K562 (cell line): Measurements from ENCODE around the gene PTBP3. TPM values are rescaled to one million over a fixed set of nuclear protein-coding genes. Genes with fewer than 3 reads are reported as not detected.

Experiments used
- BRCA1 ChIP-seq, 2 experiments: fragments of 450-650 bp in 1 of 2; sonication (generic) in 1 of 2; formaldehyde crosslinking in 1 of 2; IDR thresholded peaks; 2 replicates each; pipeline versions ENCODE4 v1.5.0 to v1.6.1; 2017 to 2020; ENCODE audit warnings: mild to moderate bottlenecking in 1 of 2, missing genetic modification reagents in 1 of 2
- CREB1 ChIP-seq, 2 experiments: sonication (generic) in 1 of 2; formaldehyde crosslinking in 1 of 2; IDR thresholded peaks; 2 replicates each; pipeline versions ENCODE4 v1.6.1 to v1.8.0; 2012 to 2022; ENCODE audit warnings: inconsistent platforms in 1 of 2, mild to moderate bottlenecking in 1 of 2, missing genetic modification reagents in 1 of 2, moderate library complexity in 1 of 2
- DACH1 ChIP-seq: fragments of 450-650 bp; IDR thresholded peaks from 2 replicates; pipeline ENCODE4 v1.6.1; 2018; ENCODE audit not compliant: partially characterized antibody
- JUND ChIP-seq, 2 experiments: IDR thresholded peaks; 2 replicates in 1 of 2; 3 replicates in 1 of 2; pipeline ENCODE4 v1.6.1; 2011; ENCODE audit warnings: borderline replicate concordance in 2 of 2, low read depth in 2 of 2, low read length in 2 of 2, improper control_type of control experiment in 1 of 2, missing biosample characterization in 1 of 2, missing genetic modification characterization in 1 of 2, missing genetic modification reagents in 1 of 2
- NR2F6 ChIP-seq: fragments of 450-650 bp; formaldehyde crosslinking; IDR thresholded peaks from 2 replicates; pipeline ENCODE4 v1.4.0; 2020; ENCODE audit warnings: mild to moderate bottlenecking
- RAD51 ChIP-seq: fragments of 450-650 bp; IDR thresholded peaks from 2 replicates; pipeline ENCODE4 v1.7.1; 2016; ENCODE audit warnings: low read depth, mild to moderate bottlenecking, borderline replicate concordance
- RBBP5 ChIP-seq: fragments of 200-600 bp; sonication (generic); IDR thresholded peaks from 2 replicates; pipeline ENCODE4 v1.6.1; 2012; ENCODE audit warnings: borderline replicate concordance, mild to moderate bottlenecking, low read length, control low read depth, inconsistent platforms; ENCODE audit not compliant: insufficient read depth, poor library complexity, severe bottlenecking
- RBM22 ChIP-seq: fragments of 200-400 bp; formaldehyde crosslinking; IDR thresholded peaks from 2 replicates; pipeline ENCODE4 v1.6.1; 2018; ENCODE audit warnings: low read length, low read depth; ENCODE audit not compliant: poor library complexity, severe bottlenecking
- SMARCA4 ChIP-seq: fragments of 450-650 bp; IDR thresholded peaks from 2 replicates; pipeline ENCODE4 v1.6.1; 2016
- TCF3 ChIP-seq: sonication (generic); formaldehyde crosslinking; IDR thresholded peaks from 2 replicates; pipeline ENCODE4 v1.4.0; 2020; ENCODE audit warnings: mild to moderate bottlenecking, missing genetic modification reagents
- TGIF2 ChIP-seq: sonication (generic); formaldehyde crosslinking; IDR thresholded peaks from 2 replicates; pipeline ENCODE4 v1.8.1; 2022; ENCODE audit warnings: mild to moderate bottlenecking, missing genetic modification reagents, moderate library complexity
- XRCC5 ChIP-seq: fragments of 200-400 bp; formaldehyde crosslinking; IDR thresholded peaks from 2 replicates; pipeline ENCODE4 v1.6.1; 2017; ENCODE audit warnings: low read depth, mild to moderate bottlenecking, low read length
- ZBTB7A ChIP-seq: IDR thresholded peaks from 2 replicates; pipeline ENCODE4 v1.6.1; 2011; ENCODE audit warnings: low read depth, mild to moderate bottlenecking, low read length, moderate library complexity, borderline replicate concordance; ENCODE audit not compliant: control insufficient read depth
- ZKSCAN1 ChIP-seq: fragments of 150-350 bp; IDR thresholded peaks from 2 replicates; pipeline ENCODE4 v1.6.1; 2016; ENCODE audit warnings: low read depth, low read length
- ZNF311 ChIP-seq: fragments of 250-450 bp; sonication (Bioruptor Pico); IDR thresholded peaks from 2 replicates; pipeline ENCODE4 v1.4.0; 2020; ENCODE audit warnings: mild to moderate bottlenecking, moderate library complexity
- polyA plus RNA-seq, 8 experiments: library from polyadenylated mRNA; depleted of rRNA in 4 of 8; stranded (reverse) in 5 of 8; unstranded in 3 of 8; fragments of >200 nt; fragmentation: Nextera tagmentation in 2 of 8; fragmentation: Illumina TruSeq in 1 of 8; extraction: Ambion mirVana in 2 of 8; extraction: Trizol in 1 of 8; gene quantifications; 2 replicates each; pipeline versions ENCODE4 v1.2.1 to v1.2.3, GENCODE V29; 2011 to 2014; ENCODE audit warnings: inconsistent platforms in 1 of 8, missing spikeins in 1 of 8
- total RNA-seq, 7 experiments: library from RNA; depleted of rRNA in 6 of 7; stranded (reverse); fragments of >200 nt in 6 of 7; fragmentation: Illumina TruSeq in 2 of 7; extraction: Trizol in 2 of 7; gene quantifications; 2 replicates each; pipeline versions ENCODE4 v1.2.1 to v1.2.3, GENCODE V29; 2011 to 2021; ENCODE audit warnings: low replicate concordance in 1 of 7
- TF ChIP-seq, protein P1 (sequence below), 2 experiments: fragments of 450-650 bp in 1 of 2; sonication (generic) in 1 of 2; formaldehyde crosslinking; conservative IDR thresholded peaks; 2 replicates each; pipeline versions ENCODE4 v1.4.0 to v1.8.1; 2020 to 2022; ENCODE audit warnings: mild to moderate bottlenecking in 1 of 2, missing genetic modification reagents in 1 of 2
- TF ChIP-seq, protein P2 (sequence below): fragments of 250-450 bp; sonication (Bioruptor Pico); IDR thresholded peaks from 2 replicates; pipeline ENCODE4 v1.4.0; 2020; ENCODE audit warnings: mild to moderate bottlenecking, moderate library complexity
- TF ChIP-seq, protein P3 (sequence below): fragments of 450-650 bp; formaldehyde crosslinking; IDR thresholded peaks from 2 replicates; pipeline ENCODE4 v1.4.0; 2022; ENCODE audit warnings: mild to moderate bottlenecking, moderate library complexity
- TF ChIP-seq, protein P4 (sequence below): sonication (generic); formaldehyde crosslinking; IDR thresholded peaks from 2 replicates; pipeline ENCODE4 v1.8.1; 2023; ENCODE audit warnings: mild to moderate bottlenecking, missing genetic modification reagents

The PTBP3 gene
- total and polyA plus RNA-seq, 9 of the 15 experiments (the other 6 are each of a cell fraction or from before 2014, with no cell fraction given) = 22.4 to 132 (median 68.0) TPM

DNA sequence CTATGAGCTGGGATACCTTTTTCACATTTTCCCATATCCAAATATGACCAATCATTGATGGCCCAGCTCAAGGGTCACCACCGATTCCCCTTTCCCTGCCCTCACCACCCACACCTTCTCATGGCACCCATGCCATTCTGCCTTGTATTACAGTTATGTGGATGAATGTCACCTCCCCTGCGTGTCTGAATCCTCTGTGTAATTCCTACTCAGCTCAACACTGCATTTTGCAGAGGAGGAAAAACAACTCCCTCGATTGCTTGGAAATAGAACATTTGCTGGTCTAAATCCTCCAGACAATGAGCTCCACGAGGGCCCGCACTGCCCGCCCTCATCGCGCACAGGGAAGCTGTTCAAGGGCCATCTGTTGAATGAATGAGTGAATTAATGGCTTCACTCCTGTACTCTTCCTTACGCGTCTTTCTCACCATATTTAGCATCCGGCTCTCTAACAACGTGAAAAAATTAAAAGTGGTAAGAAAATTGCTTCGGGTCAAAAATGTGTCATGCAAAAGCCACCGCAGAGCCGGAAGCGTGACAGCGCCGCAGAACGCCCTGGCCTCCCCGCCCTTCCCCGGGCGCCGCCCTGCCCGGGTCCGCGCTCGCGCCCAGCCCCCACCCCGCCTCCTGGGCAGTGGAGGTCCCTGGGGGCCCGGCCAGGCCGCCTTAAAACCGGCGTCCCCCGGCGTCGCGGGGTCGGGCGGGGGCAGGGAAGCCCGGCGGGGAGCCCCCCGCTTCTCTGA, 159.0 kb downstream of the PTBP3 start (continued):
- TF ChIP-seq, protein P1, sequence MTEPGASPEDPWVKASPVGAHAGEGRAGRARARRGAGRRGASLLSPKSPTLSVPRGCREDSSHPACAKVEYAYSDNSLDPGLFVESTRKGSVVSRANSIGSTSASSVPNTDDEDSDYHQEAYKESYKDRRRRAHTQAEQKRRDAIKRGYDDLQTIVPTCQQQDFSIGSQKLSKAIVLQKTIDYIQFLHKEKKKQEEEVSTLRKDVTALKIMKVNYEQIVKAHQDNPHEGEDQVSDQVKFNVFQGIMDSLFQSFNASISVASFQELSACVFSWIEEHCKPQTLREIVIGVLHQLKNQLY (CRISPR knock-in tag; conservative IDR thresholded peaks at IDR 0.05) = no peak
- no peak for TF ChIP-seq TCF3 (CRISPR knock-in tag)
- no peak for TF ChIP-seq RAD51
- TF ChIP-seq SMARCA4 = peak; percentile 38; the same call in 1 of the 2 replicates
- TF ChIP-seq, protein P2, sequence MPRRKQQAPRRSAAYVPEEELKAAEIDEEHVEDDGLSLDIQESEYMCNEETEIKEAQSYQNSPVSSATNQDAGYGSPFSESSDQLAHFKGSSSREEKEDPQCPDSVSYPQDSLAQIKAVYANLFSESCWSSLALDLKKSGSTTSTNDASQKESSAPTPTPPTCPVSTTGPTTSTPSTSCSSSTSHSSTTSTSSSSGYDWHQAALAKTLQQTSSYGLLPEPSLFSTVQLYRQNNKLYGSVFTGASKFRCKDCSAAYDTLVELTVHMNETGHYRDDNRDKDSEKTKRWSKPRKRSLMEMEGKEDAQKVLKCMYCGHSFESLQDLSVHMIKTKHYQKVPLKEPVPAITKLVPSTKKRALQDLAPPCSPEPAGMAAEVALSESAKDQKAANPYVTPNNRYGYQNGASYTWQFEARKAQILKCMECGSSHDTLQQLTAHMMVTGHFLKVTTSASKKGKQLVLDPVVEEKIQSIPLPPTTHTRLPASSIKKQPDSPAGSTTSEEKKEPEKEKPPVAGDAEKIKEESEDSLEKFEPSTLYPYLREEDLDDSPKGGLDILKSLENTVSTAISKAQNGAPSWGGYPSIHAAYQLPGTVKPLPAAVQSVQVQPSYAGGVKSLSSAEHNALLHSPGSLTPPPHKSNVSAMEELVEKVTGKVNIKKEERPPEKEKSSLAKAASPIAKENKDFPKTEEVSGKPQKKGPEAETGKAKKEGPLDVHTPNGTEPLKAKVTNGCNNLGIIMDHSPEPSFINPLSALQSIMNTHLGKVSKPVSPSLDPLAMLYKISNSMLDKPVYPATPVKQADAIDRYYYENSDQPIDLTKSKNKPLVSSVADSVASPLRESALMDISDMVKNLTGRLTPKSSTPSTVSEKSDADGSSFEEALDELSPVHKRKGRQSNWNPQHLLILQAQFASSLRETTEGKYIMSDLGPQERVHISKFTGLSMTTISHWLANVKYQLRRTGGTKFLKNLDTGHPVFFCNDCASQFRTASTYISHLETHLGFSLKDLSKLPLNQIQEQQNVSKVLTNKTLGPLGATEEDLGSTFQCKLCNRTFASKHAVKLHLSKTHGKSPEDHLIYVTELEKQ (CRISPR knock-in tag) = 0 out of 2 replicates have a peak, but pooled peaks have one; percentile 27
- no peak for TF ChIP-seq NR2F6
- TF ChIP-seq RBM22 = no peak
- TF ChIP-seq, protein P3, sequence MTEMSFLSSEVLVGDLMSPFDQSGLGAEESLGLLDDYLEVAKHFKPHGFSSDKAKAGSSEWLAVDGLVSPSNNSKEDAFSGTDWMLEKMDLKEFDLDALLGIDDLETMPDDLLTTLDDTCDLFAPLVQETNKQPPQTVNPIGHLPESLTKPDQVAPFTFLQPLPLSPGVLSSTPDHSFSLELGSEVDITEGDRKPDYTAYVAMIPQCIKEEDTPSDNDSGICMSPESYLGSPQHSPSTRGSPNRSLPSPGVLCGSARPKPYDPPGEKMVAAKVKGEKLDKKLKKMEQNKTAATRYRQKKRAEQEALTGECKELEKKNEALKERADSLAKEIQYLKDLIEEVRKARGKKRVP (CRISPR knock-in tag) = peak; percentile 26; the same call in 1 of the 2 replicates
- TF ChIP-seq DACH1 = no peak
- peak; percentile 79; the same call in 1 of the 2 replicates for TF ChIP-seq ZNF311 (CRISPR knock-in tag)
- TF ChIP-seq TGIF2 (CRISPR knock-in tag) = no peak
- peak; percentile 71; the same call in 1 of the 2 replicates for TF ChIP-seq ZBTB7A
- TF ChIP-seq RBBP5 = no peak
- TF ChIP-seq BRCA1 (IDR thresholded peaks at IDR 0.05) = no peak
- no peak for TF ChIP-seq BRCA1 (CRISPR knock-in tag; IDR thresholded peaks at IDR 0.05)
- TF ChIP-seq, protein P4, sequence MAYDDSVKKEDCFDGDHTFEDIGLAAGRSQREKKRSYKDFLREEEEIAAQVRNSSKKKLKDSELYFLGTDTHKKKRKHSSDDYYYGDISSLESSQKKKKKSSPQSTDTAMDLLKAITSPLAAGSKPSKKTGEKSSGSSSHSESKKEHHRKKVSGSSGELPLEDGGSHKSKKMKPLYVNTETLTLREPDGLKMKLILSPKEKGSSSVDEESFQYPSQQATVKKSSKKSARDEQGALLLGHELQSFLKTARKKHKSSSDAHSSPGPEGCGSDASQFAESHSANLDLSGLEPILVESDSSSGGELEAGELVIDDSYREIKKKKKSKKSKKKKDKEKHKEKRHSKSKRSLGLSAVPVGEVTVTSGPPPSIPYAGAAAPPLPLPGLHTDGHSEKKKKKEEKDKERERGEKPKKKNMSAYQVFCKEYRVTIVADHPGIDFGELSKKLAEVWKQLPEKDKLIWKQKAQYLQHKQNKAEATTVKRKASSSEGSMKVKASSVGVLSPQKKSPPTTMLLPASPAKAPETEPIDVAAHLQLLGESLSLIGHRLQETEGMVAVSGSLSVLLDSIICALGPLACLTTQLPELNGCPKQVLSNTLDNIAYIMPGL (CRISPR knock-in tag) = no peak
- TF ChIP-seq XRCC5 = no peak
- no peak for TF ChIP-seq CREB1 (IDR thresholded peaks at IDR 0.05)
- 0 out of 2 replicates have a peak, but pooled peaks have one; percentile 30 for TF ChIP-seq CREB1 (CRISPR knock-in tag; IDR thresholded peaks at IDR 0.05)
- no peak for TF ChIP-seq ZKSCAN1
- TF ChIP-seq JUND (IDR thresholded peaks at IDR 0.05; ENCODE audit: borderline replicate concordance, low read depth, low read length) = peak; percentile 55
- peak; percentile 14; the same call in 2 of the 3 replicates for TF ChIP-seq JUND (tag; IDR thresholded peaks at IDR 0.05; ENCODE audit: borderline replicate concordance, low read depth, low read length)
